Esophagus muscularis mucosa (tissue), 4 donors: Measurements from ENCODE around the gene DRC7. TPM values are rescaled to one million over a fixed set of nuclear protein-coding genes. Genes with fewer than 3 reads are reported as not detected.

Experiments
- DNase-seq: peaks from one replicate; pipeline ENCODE4 v3.0.0-alpha.2; 2017; ENCODE audit errors: extremely low spot score
- H3K27ac ChIP-seq, 4 donors: fragments of 200-600 bp; sonication (generic); replicated peaks in 1 of 4; 1 replicate in 3 of 4; 2 replicates in 1 of 4; pipeline ENCODE4 v1.5.1; 2016 to 2019; ENCODE audit warnings: mild to moderate bottlenecking in 1 of 4
- H3K27me3 ChIP-seq, 4 donors: fragments of 200-600 bp; sonication (generic); one replicate each; pipeline versions ENCODE4 v1.5.1 to v1.6.0; 2016 to 2019
- H3K36me3 ChIP-seq, 4 donors: fragments of 200-600 bp; sonication (generic); one replicate each; pipeline ENCODE4 v1.5.1; 2016 to 2019
- H3K4me1 ChIP-seq, 4 donors: fragments of 200-600 bp; sonication (generic); one replicate each; pipeline ENCODE4 v1.5.1; 2016 to 2019
- H3K4me3 ChIP-seq, 4 donors: fragments of 200-600 bp; sonication (generic); 1 replicate in 2 of 4; 2 replicates in 2 of 4; pipeline ENCODE4 v1.5.1; 2016 to 2019; ENCODE audit warnings: mild to moderate bottlenecking in 4 of 4, moderate library complexity in 1 of 4
- H3K9me3 ChIP-seq, 4 donors: fragments of 200-600 bp; sonication (generic); 1 replicate in 3 of 4; 2 replicates in 1 of 4; pipeline ENCODE4 v1.5.1; 2016 to 2019
- EP300 ChIP-seq: sonication (generic); formaldehyde crosslinking; IDR thresholded peaks from one replicate; pipeline ENCODE4 v1.6.1; 2017; ENCODE audit warnings: antibody characterized with exemption
- POLR2A ChIP-seq: fragments of 450-650 bp; IDR thresholded peaks from one replicate; pipeline ENCODE4 v1.6.1; 2017; ENCODE audit warnings: antibody characterized with exemption, moderate library complexity, mild to moderate bottlenecking, low read depth
- POLR2AphosphoS5 ChIP-seq, 2 donors: sonication (generic); formaldehyde crosslinking; IDR thresholded peaks; one replicate each; pipeline ENCODE4 v1.6.1; 2017; ENCODE audit warnings: antibody characterized with exemption in 2 of 2
- WGBS: methylation state at CpG from one replicate; pipeline ENCODE4 v1.1.5; 2018; 5-methylcytosine and 5-hydroxymethylcytosine counted together
- intact Hi-C: fragments of 100-400 bp; cut with DNase I; formaldehyde crosslinking; loops from one replicate; pipeline ENCODE4 v1.15.1; 2023
- total RNA-seq, 4 donors: library from RNA; depleted of rRNA; stranded (reverse); fragments of >200 nt; gene quantifications; one replicate each; pipeline versions ENCODE4 v1.1.0 to v1.2.1, GENCODE V29; 2016
- TF ChIP-seq, protein P1 (sequence below), 3 experiments: fragments of 200-600 bp in 2 of 3; fragments of 450-650 bp in 1 of 3; sonication (generic) in 2 of 3; IDR thresholded peaks; one replicate each; pipeline ENCODE4 v1.5.1; 2017 to 2019; ENCODE audit warnings: antibody characterized with exemption in 3 of 3, mild to moderate bottlenecking in 2 of 3, moderate library complexity in 1 of 3

Gene DRC7
- total RNA-seq, 4 donors from 2014 or later = under 0.01 to 0.17 TPM; not detected in 2

DNA sequence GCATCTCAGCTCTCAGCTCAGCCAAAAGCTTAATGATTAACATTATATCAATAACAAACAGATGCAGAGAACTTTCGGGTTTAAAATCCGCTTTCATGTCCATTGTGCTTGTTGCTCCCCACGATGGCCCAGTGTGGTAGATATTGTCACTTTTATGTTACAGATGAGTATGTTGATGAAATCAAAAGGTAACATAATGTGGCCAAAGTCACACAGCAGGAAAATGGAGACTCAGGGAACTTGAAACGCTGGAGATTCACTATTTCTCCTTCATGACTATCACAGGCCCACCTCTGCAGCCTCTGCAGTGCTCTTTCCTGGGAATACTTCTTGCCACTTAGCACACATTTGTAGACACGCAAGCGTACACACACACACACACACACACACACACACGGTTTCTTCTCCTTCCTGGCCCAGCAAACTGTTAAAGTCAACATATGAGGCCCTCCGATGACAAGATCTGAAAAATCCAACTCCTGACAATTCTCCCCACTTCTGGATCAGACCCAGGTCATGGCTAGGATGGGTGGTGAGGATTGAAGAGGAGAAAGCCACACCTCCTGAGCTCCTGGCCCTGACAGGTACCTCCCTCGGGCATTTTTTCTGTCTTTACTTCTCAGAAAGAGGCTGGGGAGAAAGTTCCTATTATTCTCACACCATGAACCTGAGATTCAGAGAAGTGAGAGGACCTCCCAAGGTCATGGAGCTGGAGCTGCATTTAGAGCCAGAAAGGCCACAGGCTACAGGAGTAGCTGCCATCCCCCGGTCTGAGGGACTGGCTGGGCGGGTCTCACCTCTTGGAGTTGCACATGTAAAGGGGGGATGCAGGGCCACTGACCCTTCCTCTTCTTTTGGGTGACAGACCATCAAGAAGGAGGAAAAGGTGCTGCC lies 9.7 kb downstream of the DRC7 start:
- Histone ChIP-seq H3K27me3 (no peaks in the 10 kb centered on the region), H3K36me3 (no peaks in the 10 kb centered on the region), H3K9me3 (no peaks in the 10 kb centered on the region), H3K27ac (no peak overlapping the region), H3K4me3 (no peak overlapping the region), H3K4me1 (no peaks in the 10 kb centered on the region)
- DNase-seq = no peak
- 68% methylated on average over 10 of the region's 11 CpGs for WGBS
- intact Hi-C loops = no loop called here
- no peak for TF ChIP-seq POLR2A
- TF ChIP-seq, protein P1, sequence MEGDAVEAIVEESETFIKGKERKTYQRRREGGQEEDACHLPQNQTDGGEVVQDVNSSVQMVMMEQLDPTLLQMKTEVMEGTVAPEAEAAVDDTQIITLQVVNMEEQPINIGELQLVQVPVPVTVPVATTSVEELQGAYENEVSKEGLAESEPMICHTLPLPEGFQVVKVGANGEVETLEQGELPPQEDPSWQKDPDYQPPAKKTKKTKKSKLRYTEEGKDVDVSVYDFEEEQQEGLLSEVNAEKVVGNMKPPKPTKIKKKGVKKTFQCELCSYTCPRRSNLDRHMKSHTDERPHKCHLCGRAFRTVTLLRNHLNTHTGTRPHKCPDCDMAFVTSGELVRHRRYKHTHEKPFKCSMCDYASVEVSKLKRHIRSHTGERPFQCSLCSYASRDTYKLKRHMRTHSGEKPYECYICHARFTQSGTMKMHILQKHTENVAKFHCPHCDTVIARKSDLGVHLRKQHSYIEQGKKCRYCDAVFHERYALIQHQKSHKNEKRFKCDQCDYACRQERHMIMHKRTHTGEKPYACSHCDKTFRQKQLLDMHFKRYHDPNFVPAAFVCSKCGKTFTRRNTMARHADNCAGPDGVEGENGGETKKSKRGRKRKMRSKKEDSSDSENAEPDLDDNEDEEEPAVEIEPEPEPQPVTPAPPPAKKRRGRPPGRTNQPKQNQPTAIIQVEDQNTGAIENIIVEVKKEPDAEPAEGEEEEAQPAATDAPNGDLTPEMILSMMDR (IDR thresholded peaks at IDR 0.05) = no peak
- TF ChIP-seq POLR2AphosphoS5 (IDR thresholded peaks at IDR 0.05) = no peak
- no peak for TF ChIP-seq EP300

DNA sequence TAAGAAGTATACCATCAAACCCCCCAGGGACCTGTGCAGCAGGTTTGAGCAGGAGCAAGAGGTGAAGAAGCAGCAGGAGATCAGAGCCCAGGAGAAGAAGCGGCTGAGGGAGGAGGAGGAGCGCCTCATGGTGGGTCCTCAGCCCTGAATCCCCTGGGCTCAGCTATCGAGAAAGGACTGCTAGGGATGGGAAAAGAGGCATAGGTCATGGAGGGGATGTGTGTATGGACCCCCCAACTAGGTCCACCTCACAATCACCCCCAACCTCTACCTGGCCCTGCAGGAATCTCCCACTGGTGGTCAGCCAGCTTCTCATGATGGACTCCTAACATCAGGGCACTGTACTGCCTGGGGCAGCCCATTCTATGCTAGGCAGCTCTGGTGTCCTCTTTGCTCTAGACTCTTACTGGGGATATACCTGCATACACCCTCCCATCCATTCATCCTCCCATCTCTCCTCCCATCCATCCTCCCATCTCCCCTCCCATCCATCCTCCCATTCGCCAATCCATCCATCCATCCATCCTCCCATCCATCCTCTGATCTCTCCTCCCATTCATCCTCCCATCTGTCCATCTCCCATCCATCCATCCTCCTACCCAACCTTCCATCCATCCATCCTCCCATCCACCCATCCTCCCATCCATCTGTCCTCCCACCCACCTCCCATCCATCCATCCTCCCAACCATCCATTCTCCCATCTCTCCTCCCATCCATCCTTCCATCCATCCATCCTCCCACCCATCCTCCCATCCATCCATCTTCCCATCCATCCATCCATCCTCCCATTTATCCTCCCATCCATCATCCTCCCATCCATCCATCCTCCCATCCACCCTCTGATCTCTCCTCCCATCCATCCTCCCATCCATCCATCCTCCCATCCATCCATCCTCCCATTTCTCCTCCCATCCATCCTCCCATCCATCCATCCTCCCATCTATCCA lies 10.6 kb downstream of the DRC7 start:
- Histone ChIP-seq H3K27me3 (no peaks in the 10 kb centered on the region), H3K36me3 (no peaks in the 10 kb centered on the region), H3K4me3 (no peak overlapping the region), H3K27ac (no peak overlapping the region), H3K9me3 (no peaks in the 10 kb centered on the region), H3K4me1 (no peaks in the 10 kb centered on the region)
- TF ChIP-seq, protein P1 (IDR thresholded peaks at IDR 0.05) = no peak
- TF ChIP-seq POLR2A = no peak
- no peak for TF ChIP-seq EP300
- TF ChIP-seq POLR2AphosphoS5 (IDR thresholded peaks at IDR 0.05) = no peak
- WGBS = 96% methylated on average over 4 of the region's 4 CpGs
- intact Hi-C loops = no loop called here
- DNase-seq = no peak

DNA sequence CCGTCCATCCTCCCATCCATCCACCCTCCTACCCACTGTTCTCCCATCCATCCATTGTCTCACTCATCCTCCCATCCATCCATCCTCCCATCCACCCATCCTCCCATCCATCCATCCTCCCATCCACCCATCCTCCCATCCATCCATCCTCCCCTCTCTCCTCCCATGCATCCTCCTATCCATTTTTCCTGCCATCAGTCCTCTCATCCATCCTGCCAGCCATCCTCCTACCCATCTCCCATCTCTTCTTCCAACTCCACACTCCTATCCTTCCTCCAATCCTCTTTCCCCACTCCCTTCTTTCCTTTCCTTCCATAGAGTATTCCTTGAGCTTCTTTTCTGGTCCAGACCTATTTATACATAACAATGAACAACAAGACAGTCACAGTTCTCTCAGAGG lies 12.1 kb downstream of the DRC7 start:
- Histone ChIP-seq H3K4me3 (no peak overlapping the region), H3K27ac (no peak overlapping the region), H3K4me1 (no peaks in the 10 kb centered on the region), H3K9me3 (no peaks in the 10 kb centered on the region), H3K27me3 (no peaks in the 10 kb centered on the region), H3K36me3 (no peaks in the 10 kb centered on the region)
- no peak for DNase-seq
- intact Hi-C loops = no loop called here
- WGBS = 86% methylated on average over 1 of the region's 1 CpG
- TF ChIP-seq POLR2AphosphoS5 (IDR thresholded peaks at IDR 0.05) (no peak), POLR2A (no peak), EP300 (no peak)
- TF ChIP-seq, protein P1 (IDR thresholded peaks at IDR 0.05) = no peak

DNA sequence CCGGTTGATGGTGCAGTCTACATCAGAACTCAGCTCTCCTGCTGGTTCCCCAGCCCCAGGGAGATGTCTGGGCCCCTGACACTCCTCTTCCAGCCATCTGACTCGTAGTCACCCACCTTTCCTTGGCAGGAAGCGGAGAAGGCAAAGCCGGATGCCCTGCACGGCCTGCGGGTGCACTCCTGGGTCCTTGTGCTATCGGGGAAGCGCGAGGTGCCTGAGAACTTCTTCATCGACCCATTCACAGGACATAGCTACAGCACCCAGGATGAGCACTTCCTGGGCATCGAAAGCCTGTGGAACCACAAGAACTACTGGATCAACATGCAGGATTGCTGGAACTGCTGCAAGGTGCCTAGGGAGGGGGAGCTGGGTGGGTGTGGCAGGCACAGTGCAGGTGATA lies 12.7 kb downstream of the DRC7 start:
- no peak overlapping the region for H3K27ac ChIP-seq
- TF ChIP-seq POLR2AphosphoS5 (IDR thresholded peaks at IDR 0.05) (no peak), EP300 (no peak), POLR2A (no peak)
- TF ChIP-seq, protein P1 (IDR thresholded peaks at IDR 0.05) = no peak
- intact Hi-C loops = no loop called here
- H3K4me1 ChIP-seq = no peaks in the 10 kb centered on the region
- H3K4me3 ChIP-seq = no peak overlapping the region
- no peaks in the 10 kb centered on the region for H3K27me3 ChIP-seq
- WGBS = 81% methylated on average over 6 of the region's 11 CpGs
- DNase-seq = no peak
- H3K36me3 ChIP-seq = no peaks in the 10 kb centered on the region
- no peaks in the 10 kb centered on the region for H3K9me3 ChIP-seq
